ENCODE measurements around the gene ANO10.

Gene ANO10

GRCh38 chr3:43319794-43320193, 302.0 kb downstream of the ANO10 start:
- Mint-ChIP-seq H3K4me1 (peaks cover 86% of the 10 kb centered on the region), H3K9me3 (no peaks in the 10 kb centered on the region), H3K27me3 (no peaks in the 10 kb centered on the region), H3K27ac (peak overlapping the region; percentile 75 to 88), H3K4me3 (peak overlapping the region; percentile 3 to 5)
- ATAC-seq (no peak), DNase-seq (no peak)

GRCh38 chr3:43319376-43319775, 302.4 kb downstream of the ANO10 start:
- Mint-ChIP-seq H3K4me1 (peaks cover 88% of the 10 kb centered on the region), H3K4me3 (no peak overlapping the region), H3K9me3 (no peaks in the 10 kb centered on the region), H3K27ac (peak overlapping the region; percentile 75 to 77), H3K27me3 (no peaks in the 10 kb centered on the region)
- DNase-seq (no peak), ATAC-seq (no peak)

- Mint-ChIP-seq H3K27me3 (no peaks in the 10 kb centered on the region), H3K4me3 (peak overlapping the region; percentile 33 to 34), H3K4me1 (peaks cover 80% of the 10 kb centered on the region), H3K9me3 (peaks cover 0 to 2% of the 10 kb centered on the region in 2 donors), H3K27ac (peak overlapping the region in 1 of 2 donors; percentile 40)
- ATAC-seq (peak; percentile 64), DNase-seq (no peak)
Observed at GRCh38 chr3:43317461-43318316, 304.1 kb downstream of the ANO10 start.

- peaks cover 0 to 5% of the 10 kb centered on the region in 2 donors for H3K9me3 Mint-ChIP-seq
- peak overlapping the region; percentile 52 to 77 for H3K27ac Mint-ChIP-seq
- H3K4me1 Mint-ChIP-seq: peaks cover 73% of the 10 kb centered on the region
- no peaks in the 10 kb centered on the region for H3K27me3 Mint-ChIP-seq
- H3K4me3 Mint-ChIP-seq: peak overlapping the region; percentile 5 to 62
- DNase-seq (no peak), ATAC-seq (no peak)
Observed at GRCh38 chr3:43316783-43317460, 304.9 kb downstream of the ANO10 start.

Data from stimulated activated naive CD8-positive, alpha-beta T cell treated with anti-CD3 and anti-CD28 coated beads, Interleukin-15, amount 100 ng/mL, for 72 hours (primary cell).